NCI-H128 (cell line): ENCODE measurements around the gene TBL3.
A peak's percentile ranks its signal among the peaks of the same experiment; 100 is the strongest.
"Not testable (repeated sequence)": the region's sequence is repeated elsewhere in the genome, so short reads cannot be mapped to it uniquely, and the experiment has no call there.

ENCODE experiments used
- DNase-seq: peaks from one replicate; lab custom pipeline; 2025; ENCODE audit not compliant: unreplicated experiment; lab: John Stamatoyannopoulos, UW

TBL3 gene

DNA sequence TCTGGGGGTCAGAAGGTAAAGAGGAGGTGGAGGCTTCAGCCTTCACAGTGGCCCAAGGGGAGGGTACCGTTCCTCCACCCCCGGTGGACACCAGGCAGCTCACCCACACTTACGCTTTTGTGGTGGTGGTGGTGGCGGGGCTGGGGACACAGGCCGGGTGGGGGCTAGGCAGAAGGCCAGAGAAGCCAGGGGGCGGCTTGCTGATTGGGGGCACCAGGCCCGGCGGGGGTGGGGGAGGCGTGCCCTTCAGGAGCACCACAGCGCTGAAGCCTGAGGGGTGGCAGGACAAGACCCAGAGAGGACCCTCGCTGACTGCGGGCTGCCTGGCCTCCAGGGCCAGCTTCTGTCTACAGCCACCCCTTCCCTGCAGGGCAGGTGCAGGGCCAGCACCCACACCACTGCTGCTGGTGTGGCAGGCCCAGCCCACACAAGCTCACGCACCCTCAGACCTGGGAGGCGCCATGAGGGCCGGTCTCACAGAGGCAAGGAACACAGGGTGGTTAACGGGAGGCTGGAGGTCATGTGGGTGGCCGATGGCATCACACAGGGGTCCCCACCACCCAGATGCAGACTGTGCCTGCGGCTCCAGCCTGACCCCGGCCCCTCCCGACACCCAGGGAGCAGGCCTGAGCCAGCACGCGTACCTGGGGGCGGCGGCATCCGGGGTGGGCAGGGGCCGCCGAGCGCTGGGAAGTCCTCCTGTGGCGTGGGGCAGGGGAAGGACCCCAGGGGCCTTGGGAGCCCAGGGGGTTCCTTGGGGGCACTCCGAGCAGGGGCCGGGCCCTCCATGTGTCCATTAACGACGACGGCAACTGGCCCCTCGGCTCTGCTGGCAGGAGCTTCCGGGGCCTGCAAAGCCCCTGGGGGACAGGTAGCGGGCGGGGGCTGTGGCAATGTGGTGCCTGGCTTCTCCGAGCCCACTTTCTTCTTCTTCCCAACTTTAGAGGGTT is 27.3 kb downstream of the TBL3 start:
- no peak for DNase-seq

DNA sequence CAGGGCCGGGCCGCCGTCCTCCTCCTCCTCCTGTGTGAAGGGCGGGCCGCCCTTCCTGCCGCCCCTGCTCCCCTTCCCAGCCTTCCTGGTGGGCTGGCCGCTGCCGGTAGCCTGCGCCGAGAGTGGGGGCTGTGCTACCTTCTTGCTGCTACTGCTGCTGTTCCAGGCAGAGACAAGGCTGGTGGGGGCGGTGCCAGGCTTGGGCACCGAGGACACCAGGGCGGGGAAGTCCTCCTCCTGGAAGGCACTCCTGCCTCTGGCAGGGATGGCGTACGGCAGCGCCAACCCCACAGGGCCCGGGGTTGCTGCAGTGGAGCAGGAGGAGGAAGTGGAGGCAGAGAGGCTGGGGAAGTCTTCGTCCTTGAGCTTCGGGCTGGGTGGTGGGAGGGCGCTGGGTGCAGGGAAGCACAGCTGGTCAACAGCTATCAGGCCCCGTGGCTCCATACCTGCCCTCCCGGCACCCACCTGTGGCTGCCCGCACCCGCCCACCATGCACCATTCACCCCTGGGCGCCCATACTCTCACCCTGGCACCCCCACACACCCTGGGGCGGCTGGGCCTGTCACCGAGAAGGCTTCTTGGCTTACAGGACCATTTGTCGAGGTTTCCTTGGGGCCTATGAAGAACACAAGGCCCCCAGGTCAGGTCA is 28.1 kb downstream of the TBL3 start:
- DNase-seq, result no peak

DNA sequence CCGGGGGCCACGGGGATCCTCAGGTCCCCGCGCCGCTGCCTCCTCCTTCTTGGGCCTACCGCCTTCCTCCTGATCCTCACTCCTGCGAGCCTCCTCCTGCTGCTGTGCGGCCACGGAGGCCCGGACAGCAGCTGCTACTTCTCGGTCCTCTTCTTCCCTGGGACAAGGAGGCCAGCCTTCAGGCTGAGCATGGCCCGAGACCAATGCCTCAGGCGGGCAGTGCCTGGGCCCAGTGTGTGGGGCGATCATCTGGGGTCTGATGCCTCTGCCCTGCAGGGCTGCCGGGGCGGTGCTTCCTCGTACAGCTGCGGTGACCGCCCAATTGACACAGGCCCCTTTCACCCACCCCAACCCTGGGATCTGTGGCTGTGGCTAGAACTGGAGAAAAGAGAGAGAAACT is 29.2 kb downstream of the TBL3 start:
- no peak for DNase-seq

DNA sequence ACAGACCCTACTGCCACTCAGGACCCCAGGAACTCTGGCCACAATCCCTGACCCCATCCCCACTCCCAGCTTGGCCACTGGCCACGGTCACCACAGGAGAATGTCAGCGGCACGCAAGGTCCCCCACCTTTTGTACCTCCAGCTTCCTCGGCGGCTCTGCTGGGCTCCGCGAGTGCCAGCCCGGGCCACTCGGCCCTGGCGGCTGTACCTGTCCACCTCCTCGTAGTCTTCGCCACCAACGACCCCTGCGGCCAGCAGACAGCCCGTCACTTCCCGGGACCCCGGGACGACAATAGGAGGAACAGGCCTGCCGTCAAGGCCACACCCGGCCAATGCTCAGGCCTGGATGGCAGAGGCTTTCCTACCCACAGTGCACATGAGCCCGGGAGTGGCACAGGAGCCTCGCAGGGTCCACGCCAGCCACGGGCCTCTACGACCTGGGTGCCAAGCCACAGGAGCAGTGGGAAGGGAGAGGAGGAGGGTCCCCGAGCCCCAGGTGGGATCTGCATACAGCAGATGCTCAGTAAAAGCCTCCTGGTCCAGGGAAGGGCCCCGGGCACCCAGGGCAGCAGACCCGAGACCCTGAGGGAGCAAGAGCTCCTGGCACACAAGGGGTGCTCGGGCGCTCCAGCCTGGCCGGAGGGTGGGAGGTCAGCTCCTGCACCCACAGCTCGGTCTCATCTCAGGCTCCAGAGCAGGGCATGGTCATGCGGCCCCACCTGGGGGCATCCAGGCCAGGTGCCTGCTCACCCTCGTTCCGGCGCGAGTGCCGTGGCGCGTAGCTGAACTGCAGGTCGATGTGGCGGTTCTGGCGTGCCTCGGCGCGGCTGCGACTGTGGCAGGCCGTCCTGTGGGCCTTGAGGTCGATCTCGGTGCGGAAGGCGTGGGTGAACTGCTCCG is 29.9 kb downstream of the TBL3 start:
- DNase-seq, result no peak

DNA sequence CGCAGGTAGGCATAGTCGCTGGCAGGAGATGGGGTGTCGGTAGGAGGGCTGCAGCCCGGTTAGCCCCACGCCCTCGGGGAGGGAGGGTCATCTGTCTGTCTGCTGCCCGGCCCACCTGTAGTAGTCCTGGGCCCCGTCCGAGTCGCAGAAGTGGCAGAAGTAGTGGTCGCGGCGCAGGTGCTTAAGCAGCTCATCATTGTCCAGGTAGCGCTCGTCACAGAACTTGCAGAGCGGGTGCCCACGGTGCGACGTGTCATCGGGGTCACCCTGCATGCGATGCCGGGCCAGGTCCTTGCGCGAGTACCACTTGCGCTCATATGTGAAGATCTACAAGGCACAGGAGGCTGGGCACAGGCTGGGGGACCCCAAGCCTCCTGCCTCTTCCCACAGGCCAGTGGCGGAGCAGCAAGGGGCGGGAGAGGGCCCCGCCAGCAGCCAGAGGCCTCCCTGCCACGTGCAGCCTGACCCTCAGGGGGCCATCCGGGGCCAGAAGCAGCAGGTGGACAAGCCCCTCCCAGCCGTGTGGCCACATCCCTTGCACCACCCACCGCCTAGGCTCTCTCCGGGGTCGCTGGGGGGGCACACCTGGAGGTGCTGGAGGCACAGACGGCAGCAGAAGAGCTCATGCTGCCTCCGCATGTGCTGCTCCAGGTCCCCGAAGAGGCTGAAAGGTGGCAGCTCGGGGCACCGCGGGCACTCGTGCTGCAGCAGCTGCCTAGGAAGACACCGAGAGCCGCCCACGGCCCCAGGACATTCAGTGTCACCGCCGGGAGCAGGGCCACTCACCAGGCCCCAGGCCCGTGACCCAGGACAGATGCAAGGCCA is 30.8 kb downstream of the TBL3 start:
- DNase-seq, result no peak

DNA sequence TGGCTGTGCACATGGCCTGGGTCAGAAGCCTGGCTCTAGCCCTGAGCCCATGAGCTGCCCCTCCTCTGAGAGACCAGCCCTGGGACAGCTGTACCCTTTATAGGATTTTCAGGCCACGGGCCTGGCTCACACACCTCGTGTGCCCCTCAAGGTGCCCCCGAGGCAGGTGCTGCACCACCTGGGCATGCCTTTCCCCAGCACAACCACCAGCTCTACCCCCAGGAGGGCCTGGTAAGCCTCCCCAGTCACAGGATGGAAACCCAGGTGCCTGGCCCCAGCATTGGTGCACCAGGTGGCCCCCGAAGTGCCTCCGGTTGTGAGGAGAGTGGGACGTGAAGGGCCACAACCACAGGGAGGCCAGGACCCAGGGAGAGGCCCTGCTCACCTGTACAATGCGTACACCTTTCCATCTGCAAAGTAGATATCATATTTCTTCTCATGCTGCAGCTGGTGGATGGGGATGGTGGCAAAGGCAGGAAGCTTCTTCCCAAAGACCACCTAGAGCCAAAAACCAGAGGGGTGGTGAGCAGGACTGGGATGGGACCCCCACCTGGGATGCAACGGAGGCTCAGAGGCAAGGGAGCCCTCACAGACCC is 31.5 kb downstream of the TBL3 start:
- DNase-seq, result no peak

DNA sequence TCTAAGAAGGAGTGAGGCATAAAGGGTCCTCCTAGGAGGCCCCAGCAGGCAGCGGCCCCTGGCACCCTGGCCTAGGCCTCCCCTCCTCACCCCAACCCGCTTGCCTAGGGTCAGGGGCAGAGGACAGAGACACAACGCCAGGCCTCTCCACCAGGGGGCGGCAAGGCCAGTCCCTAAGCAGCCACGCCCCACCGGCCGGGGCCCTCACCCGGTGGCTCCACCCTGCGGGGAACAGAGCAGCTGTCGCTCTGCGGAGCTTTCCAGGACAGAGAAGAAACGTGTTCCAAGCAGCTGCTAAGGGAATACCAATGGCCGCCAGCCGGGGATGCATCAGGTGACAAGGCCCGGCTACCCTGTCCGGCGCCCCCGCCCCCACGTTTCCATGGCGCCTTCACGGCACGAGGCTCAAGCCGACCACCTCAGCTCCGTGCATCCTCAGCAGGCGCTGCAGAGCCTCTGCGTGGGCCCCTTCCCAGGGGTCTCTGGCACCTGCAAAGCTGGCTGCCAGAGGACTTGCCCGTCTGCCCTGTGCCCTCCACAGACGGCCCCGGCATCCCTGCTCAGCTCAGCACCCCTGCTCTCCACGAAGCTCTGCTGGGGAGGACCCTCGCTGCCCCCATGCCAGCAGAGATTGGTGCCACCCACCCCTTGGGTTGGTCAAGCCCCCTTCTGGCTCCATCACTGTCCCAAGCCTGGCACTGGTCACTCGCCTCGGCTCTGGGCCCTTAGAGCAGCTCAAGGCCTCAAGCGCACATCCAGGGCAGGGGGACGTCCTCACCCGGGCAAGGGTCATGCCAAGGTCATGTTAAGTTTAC is 32.2 kb downstream of the TBL3 start:
- peak; percentile 42 for DNase-seq

DNA sequence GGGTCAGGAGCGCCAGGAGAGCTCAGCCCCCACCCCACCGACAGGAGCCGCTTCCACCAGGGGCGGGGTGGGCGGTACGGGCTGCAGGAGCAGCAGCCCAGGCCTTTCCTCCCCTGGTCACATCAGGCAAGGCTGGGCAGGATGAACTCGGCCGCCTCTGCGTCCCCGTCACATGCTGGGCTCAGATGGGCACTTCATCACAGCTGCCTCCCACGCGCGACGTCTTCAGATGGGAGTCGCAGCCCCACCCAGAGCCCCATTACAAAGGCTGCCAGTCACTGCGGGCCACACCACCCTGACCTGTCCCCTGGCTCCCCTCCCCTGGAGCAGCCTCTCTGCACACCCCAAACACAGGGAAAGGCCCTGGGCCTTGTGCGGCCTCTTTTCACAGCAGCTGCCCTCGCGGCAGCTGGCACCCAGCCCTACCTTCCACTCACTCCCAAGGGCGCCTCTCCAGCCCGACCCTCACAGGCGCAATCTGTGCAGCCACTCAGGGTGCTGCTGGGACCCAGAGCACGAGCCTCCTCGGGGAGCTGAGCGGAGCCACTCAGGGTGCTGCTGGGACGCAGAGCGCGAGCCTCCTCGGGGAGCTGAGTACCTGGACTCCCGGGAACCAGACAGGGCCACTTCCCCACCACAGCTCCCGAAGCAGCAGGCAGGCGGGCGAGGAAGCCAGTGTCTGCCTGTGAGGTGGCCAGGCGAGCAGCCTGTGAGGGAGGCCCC is 33.1 kb downstream of the TBL3 start:
- DNase-seq, result no peak

DNA sequence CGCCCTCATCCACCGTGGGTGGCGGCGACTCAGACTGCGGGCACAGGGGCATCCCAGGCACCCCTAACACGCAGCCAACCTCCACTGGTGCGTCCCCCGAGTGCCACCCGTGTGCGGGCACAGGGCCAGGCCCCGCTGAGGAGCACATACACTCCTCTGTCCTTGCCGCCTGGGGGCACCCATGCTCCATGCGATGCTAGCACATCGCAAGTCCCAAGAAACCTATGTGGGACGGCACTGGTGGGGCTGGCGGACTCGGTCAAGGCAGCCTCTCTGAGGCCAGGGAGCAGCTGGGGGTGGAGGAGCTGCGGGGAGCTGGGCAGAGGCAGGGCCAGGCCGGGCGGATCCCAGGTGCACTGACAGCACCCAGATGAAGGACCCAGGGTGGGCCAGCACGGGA is 33.8 kb downstream of the TBL3 start:
- DNase-seq, result no peak

DNA sequence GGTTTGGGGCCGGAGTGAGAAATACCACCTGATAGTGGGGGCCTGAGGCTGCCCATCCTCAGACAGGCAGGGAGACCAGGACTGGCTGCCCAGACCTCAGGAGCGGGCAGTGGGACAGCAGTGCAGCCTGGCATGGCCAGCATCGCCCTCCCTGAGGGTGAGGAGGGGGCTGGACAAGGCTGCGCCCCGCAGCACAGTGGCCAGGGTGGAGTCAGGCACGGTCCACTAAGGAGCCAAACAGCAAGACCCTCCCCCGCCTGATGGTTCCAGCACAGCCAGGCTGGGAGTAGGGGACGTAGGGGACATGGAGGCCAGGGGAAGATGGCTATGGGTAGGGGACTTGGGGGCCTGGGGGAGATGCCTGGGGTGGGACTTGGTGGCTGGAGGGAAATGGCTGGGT is 34.5 kb downstream of the TBL3 start:
- no peak for DNase-seq

DNA sequence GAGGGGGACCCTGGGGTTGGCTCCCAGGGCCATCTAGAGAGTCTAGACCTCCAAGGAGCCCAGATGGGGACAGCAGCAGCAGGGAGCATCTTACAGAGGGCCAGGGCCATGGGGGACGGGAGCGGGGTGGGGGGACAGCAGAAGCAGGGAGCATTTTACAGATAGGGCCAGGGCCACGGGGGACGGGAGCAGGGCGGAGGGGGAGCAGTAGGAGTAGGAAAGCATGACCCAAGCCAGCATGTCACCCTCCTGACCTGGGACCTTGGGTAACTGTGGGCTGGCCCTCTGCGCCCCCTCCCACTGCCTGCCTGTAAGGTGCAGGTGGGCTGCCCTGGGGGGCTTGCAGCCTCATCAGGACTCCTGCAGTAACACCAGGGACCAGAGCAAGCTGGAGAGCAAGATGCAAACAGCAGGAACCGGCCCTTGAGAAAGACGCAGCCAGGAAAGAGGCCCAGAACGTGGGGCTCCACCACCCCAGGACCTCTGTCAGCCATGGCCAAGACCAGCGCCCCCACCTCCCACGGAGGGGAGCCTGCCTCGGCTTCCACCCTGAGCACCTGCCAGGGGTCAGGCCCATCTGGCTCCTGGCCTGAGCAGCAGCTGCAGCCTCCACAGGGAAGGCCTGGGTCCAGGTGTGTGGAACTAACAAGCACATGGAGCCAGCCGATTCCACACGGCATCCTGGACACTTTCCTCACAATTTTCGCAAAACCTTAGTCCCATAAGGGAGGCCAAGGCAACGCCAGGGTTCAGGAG is 35.4 kb downstream of the TBL3 start:
- no peak for DNase-seq

DNA sequence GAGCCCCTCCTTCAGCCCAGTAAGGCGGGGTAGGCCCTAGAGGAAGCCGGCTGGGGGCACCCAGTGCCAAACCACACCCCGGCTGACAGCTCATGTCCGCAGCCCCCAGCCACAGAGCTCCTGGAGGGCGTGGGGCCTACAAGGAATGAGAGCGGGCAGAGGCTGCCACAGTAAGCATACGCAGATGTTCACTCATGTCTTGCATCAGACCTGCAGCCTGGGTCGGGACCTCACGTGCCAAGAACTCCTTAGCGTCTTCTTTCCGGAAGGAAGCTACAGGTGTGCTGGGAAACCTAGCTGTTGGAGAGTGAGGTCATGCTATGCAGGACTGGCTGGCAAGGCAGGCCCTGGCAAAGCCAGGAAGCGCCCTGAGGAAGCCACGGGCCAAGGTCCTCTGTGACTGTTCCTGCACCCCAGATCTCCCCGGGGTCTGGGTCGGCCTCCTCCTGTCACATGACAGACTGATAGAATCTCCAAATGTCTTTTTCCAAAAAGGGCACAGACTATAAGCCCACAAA is 36.2 kb downstream of the TBL3 start:
- no peak for DNase-seq

DNA sequence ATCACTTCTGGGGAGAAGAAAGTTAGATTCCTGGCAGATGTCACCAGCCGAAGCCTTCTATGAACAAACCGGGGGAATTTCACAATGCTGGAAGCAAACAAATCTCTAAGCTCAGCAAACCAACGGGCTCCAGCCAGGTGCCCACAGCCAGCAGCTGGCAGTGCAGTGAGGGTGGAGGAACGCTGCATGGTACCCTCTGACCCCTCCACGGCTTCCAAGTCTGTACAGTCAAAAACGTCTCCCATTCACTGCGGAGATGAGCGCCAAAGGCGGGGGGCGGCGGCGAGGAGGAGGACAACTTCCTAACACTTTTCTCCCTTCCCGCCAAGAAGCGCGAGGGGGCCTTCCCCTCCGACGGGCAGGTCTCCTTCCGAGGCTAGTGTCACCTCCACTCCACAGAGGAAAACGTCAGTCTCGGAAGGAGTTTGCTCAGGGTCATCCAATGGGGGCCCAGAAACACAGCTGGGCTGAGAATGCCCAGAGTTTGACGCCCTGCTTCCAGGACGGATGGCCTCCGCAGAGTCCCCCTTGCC is 36.8 kb downstream of the TBL3 start:
- DNase-seq, result no peak

DNA sequence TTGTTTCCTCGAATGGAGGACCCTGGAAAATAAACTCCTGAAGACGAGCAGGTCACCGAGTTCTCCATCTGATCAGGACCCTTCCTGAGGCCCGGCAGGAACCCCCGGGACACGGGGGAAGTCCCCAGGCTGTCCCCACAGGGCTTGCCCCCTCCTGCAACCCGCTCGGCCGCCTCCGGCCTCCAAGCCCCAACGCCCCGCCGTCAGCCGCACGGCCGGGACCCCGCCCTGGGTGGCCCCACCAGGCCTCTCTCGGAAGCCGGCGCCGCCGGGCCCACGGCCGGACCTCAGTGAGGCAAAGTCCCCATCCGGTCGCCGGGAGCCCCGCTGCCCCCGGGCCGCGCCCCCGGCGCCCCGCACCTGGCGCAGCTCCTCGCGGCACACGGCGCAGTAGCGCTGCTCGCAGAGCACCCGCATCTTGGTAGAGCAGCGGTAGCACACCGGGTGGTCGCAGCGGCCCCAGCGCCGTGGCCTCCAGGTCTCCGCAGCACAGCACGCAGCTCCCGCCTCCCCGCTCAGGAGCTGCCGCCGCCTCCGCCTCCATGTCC is 37.4 kb downstream of the TBL3 start:
- DNase-seq, result no peak

DNA sequence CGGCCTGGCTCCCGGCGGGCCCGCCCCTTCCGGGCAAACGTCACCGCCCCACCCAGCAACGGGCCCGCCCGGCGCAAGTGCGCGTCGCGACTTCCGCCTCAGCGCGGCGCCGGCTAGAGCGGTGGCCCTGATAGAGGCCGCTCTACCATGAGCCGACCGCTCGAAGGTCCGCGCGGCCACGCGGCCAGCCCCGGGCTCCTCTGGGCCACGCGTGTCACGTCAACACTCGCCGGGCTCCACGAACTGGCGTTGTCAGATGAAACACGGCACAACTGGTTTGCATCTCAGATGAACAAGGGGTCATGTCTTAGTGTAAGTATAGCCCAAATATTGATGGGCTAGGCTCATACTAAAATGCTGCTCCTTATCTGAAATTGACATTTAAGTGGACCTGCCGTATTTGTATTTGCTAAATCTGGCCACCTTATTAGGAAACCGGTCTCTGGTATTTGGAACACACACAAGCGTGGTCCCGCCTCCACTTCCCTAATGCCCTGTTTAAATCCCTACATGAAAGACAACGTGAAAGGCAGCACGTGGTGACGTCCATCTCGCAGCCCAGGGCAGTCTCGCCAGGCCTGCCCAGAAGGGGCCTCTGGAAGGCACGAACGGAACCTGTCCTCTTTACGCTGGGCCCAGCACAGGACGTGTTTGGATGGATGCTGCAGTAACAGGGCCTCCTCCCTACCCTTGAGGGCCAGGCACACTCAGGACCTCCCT is 38.1 kb downstream of the TBL3 start, which contains the start of gene ZNF598:
Gene ZNF598, minus strand, starts transcription at position 31 of the 720 bp plus-strand sequence.
- DNase-seq, result no peak

DNA sequence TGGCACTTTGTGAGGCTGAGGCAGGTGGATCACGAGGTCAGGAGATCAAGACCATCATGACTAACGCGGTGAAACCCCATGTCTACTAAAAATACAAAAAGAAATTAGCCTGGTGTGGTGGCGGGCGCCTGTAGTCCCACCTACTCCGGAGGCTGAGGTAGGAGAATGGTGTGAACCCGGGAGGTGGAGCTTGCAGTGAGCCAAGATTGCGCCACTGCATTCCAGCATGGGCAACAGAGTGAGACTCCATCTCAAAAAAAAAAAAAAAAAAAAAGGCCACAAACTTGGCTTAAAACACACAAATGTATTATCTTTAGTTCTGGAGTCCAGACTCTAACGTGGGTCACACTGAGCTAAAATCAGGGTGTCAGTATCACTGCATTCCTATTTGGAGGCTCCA is 39.9 kb downstream of the TBL3 start:
- DNase-seq, result not testable (repeated sequence)
